Measurements from ENCODE around the gene HNF4A.
A peak's percentile ranks its signal among the peaks of the same experiment; 100 is the strongest.
"Not testable (repeated sequence)": the region's sequence is repeated elsewhere in the genome, so short reads cannot be mapped to it uniquely, and the experiment has no call there.

The HNF4A gene

GRCh38 chr20:44355498-44356352, at the start of gene HNF4A:
Gene HNF4A (plus strand): TSS chr20:44355699. CDS start chr20:44355805, 106 bp downstream.
- DNase-seq: no peak

- no peak for DNase-seq
Measured at GRCh38 chr20:44306927-44307326, 48.6 kb upstream of the HNF4A start.

- no peak for DNase-seq
Measured at GRCh38 chr20:44309763-44310663, 45.5 kb upstream of the HNF4A start.

- DNase-seq: peak; percentile 94
Measured at GRCh38 chr20:44310664-44311639, 44.5 kb upstream of the HNF4A start, which contains the start of gene FITM2. Gene FITM2 (minus strand): TSS chr20:44311202. CDS start chr20:44311148, 54 bp downstream.

GRCh38 chr20:44314870-44315269, 40.6 kb upstream of the HNF4A start:
- no peak for DNase-seq

- DNase-seq: no peak
Measured at GRCh38 chr20:44319839-44320422, 35.6 kb upstream of the HNF4A start.

GRCh38 chr20:44324343-44324742, 31.2 kb upstream of the HNF4A start:
- no peak for DNase-seq

GRCh38 chr20:44326391-44327159, 28.9 kb upstream of the HNF4A start:
- DNase-seq: no peak

GRCh38 chr20:44327748-44328147, 27.8 kb upstream of the HNF4A start:
- DNase-seq: not testable (repeated sequence)

GRCh38 chr20:44328428-44328827, 27.1 kb upstream of the HNF4A start:
- DNase-seq: no peak

- no peak for DNase-seq
Measured at GRCh38 chr20:44331201-44331600, 24.3 kb upstream of the HNF4A start.

- no peak for DNase-seq
Measured at GRCh38 chr20:44334306-44334705, 21.2 kb upstream of the HNF4A start.

GRCh38 chr20:44334709-44335108, 20.8 kb upstream of the HNF4A start:
- DNase-seq: no peak

GRCh38 chr20:44335675-44336074, 19.8 kb upstream of the HNF4A start:
- no peak for DNase-seq

GRCh38 chr20:44336086-44336485, 19.4 kb upstream of the HNF4A start:
- DNase-seq: no peak

GRCh38 chr20:44336725-44337380, 18.6 kb upstream of the HNF4A start, which contains the start of gene R3HDML:
Gene R3HDML (plus strand): TSS chr20:44337043. CDS start chr20:44337158, 115 bp downstream.
- no peak for DNase-seq

GRCh38 chr20:44342248-44342647, 13.3 kb upstream of the HNF4A start:
- no peak for DNase-seq

- no peak for DNase-seq
Measured at GRCh38 chr20:44343162-44343675, 12.3 kb upstream of the HNF4A start.

GRCh38 chr20:44344723-44345122, 10.8 kb upstream of the HNF4A start:
- DNase-seq: no peak

- DNase-seq: no peak
Measured at GRCh38 chr20:44345147-44345546, 10.4 kb upstream of the HNF4A start.

All from NCI-H1436 (cell line).